Fibroblast of lung (primary cell): Measurements from ENCODE around the gene PPP1R11. TPM values are rescaled to one million over a fixed set of nuclear protein-coding genes. Genes with fewer than 3 reads are reported as not detected.

Experiments used
- DNase-seq, 2 donors: peaks; one replicate each; pipeline versions ENCODE4 v3.0.0 to v3.0.0-alpha.2; 2010; ENCODE audit warnings: low read depth in 2 of 2
- H2AFZ ChIP-seq: 2 replicates; pipeline ENCODE4 v1.5.1; 2012; ENCODE audit warnings: low read length, control low read depth, inconsistent platforms
- H3K27ac ChIP-seq: 2 replicates; pipeline ENCODE4 v1.5.1; 2011; ENCODE audit warnings: low read length, control low read depth; ENCODE audit not compliant: insufficient read depth
- H3K27me3 ChIP-seq: 2 replicates; pipeline ENCODE4 v1.5.1; 2011; ENCODE audit warnings: mild to moderate bottlenecking, low read length; ENCODE audit not compliant: control insufficient read depth, insufficient read depth
- H3K36me3 ChIP-seq: 2 replicates; pipeline ENCODE4 v1.5.1; 2011; ENCODE audit warnings: low read length; ENCODE audit not compliant: control insufficient read depth, insufficient read depth
- H3K4me1 ChIP-seq: 2 replicates; pipeline ENCODE4 v1.5.1; 2011; ENCODE audit warnings: low read length; ENCODE audit not compliant: control insufficient read depth, insufficient read depth; ENCODE audit errors: extremely low read depth
- H3K4me2 ChIP-seq: 2 replicates; pipeline ENCODE4 v1.5.1; 2011; ENCODE audit warnings: low read length, control low read depth; ENCODE audit not compliant: insufficient read depth; ENCODE audit errors: extremely low read depth
- H3K4me3 ChIP-seq, 4 experiments: fragments of 200-600 bp in 1 of 4; sonication (generic) in 1 of 4; replicated peaks in 1 of 4; 2 replicates each; pipeline ENCODE4 v1.5.1; 2011 to 2016; ENCODE audit warnings: low read length in 4 of 4, low read depth in 3 of 4, mild to moderate bottlenecking in 3 of 4, control low read depth in 2 of 4, inconsistent platforms in 1 of 4, mixed read lengths in 1 of 4; ENCODE audit not compliant: insufficient read depth in 1 of 4; ENCODE audit errors: control extremely low read depth in 1 of 4
- H3K79me2 ChIP-seq: 2 replicates; pipeline ENCODE4 v1.5.1; 2012; ENCODE audit warnings: mild to moderate bottlenecking, low read length, inconsistent platforms; ENCODE audit not compliant: control insufficient read depth, insufficient read depth
- H3K9ac ChIP-seq: 2 replicates; pipeline ENCODE4 v1.5.1; 2011; ENCODE audit warnings: mild to moderate bottlenecking, low read length, control low read depth; ENCODE audit not compliant: insufficient read depth
- H3K9me3 ChIP-seq: 2 replicates; pipeline ENCODE4 v1.5.1; 2012; ENCODE audit warnings: low read depth, low read length; ENCODE audit not compliant: control insufficient read depth, insufficient read depth
- H4K20me1 ChIP-seq: 2 replicates; pipeline ENCODE4 v1.5.1; 2011; ENCODE audit warnings: low read length; ENCODE audit not compliant: control insufficient read depth, insufficient read depth; ENCODE audit errors: extremely low read depth
- CTCF ChIP-seq, 2 donors: IDR thresholded peaks in 1 of 2; conservative IDR thresholded peaks in 1 of 2; 1 replicate in 1 of 2; 2 replicates in 1 of 2; pipeline ENCODE4 v1.5.1; 2011 to 2012; ENCODE audit warnings: low read length in 2 of 2, control low read depth in 1 of 2, inconsistent platforms in 1 of 2, low read depth in 1 of 2, mild to moderate bottlenecking in 1 of 2
- EZH2 ChIP-seq: IDR thresholded peaks from 2 replicates; pipeline ENCODE4 v1.5.1; 2012; ENCODE audit warnings: low read length, control low read depth, mild to moderate bottlenecking; ENCODE audit errors: missing control alignments
- polyA plus RNA-seq, 2 donors: library from polyadenylated mRNA; depleted of rRNA in 1 of 2; stranded (reverse) in 1 of 2; unstranded in 1 of 2; fragments of >200 nt; gene quantifications; 2 replicates each; pipeline ENCODE4 v1.2.1, GENCODE V29; 2011 to 2012; ENCODE audit warnings: missing spikeins in 1 of 2
- total RNA-seq: library from RNA; depleted of rRNA; stranded (reverse); fragments of >200 nt; gene quantifications from 2 replicates; pipeline ENCODE4 v1.2.1, GENCODE V29; 2014

PPP1R11 gene
- total and polyA plus RNA-seq, 2 donors (not counting 1 experiment from before 2014, with no cell fraction given), result 16.8 to 53.6 TPM

- peak; percentile 15 to 26 for TF ChIP-seq CTCF (conservative IDR thresholded peaks at IDR 0.05 in 1 of 2, IDR thresholded peaks at IDR 0.05 in 1 of 2; ENCODE audit: low read depth in 1 of 2, low read length in 2 of 2)
- peak; percentile 83 for TF ChIP-seq EZH2
- H3K27ac ChIP-seq, result no peak overlapping the region
- no peak for DNase-seq
- no peak overlapping the region for H3K4me3 ChIP-seq
- no peaks in the 10 kb centered on the region for H3K36me3 ChIP-seq
- H3K4me2 ChIP-seq, result no peak overlapping the region
- peaks cover 2% of the 10 kb centered on the region for H3K4me1 ChIP-seq
- H3K9me3 ChIP-seq, result no peaks in the 10 kb centered on the region
- no peaks in the 10 kb centered on the region for H4K20me1 ChIP-seq
- H3K9ac ChIP-seq, result no peak overlapping the region
- no peaks in the 10 kb centered on the region for H3K79me2 ChIP-seq
- H3K27me3 ChIP-seq, result peaks cover 78% of the 10 kb centered on the region
- H2AFZ ChIP-seq, result no peak overlapping the region
Observed at GRCh38 chr6:30075790-30076732, 9.1 kb downstream of the PPP1R11 start.

GRCh38 chr6:30077218-30077617 is 10.2 kb downstream of the PPP1R11 start:
- no peak for DNase-seq
- no peak overlapping the region for H3K27ac ChIP-seq
- TF ChIP-seq CTCF (conservative IDR thresholded peaks at IDR 0.05 in 1 of 2, IDR thresholded peaks at IDR 0.05 in 1 of 2; ENCODE audit: low read depth in 1 of 2, low read length in 2 of 2) (no peak), EZH2 (no peak)
- H3K4me3 ChIP-seq, result no peak overlapping the region
- no peaks in the 10 kb centered on the region for H3K36me3 ChIP-seq
- peaks cover 2% of the 10 kb centered on the region for H3K4me1 ChIP-seq
- no peak overlapping the region for H3K4me2 ChIP-seq
- no peak overlapping the region for H3K9ac ChIP-seq
- peaks cover 68% of the 10 kb centered on the region for H3K27me3 ChIP-seq
- no peaks in the 10 kb centered on the region for H3K79me2 ChIP-seq
- no peak overlapping the region for H2AFZ ChIP-seq
- no peaks in the 10 kb centered on the region for H4K20me1 ChIP-seq
- no peaks in the 10 kb centered on the region for H3K9me3 ChIP-seq

- Histone ChIP-seq H3K4me3 (no peak overlapping the region), H3K27me3 (peaks cover 14% of the 10 kb centered on the region), H3K4me1 (peaks cover 5% of the 10 kb centered on the region), H3K79me2 (no peaks in the 10 kb centered on the region), H3K4me2 (no peak overlapping the region), H3K36me3 (no peaks in the 10 kb centered on the region), H3K27ac (no peak overlapping the region), H3K9ac (no peak overlapping the region), H2AFZ (no peak overlapping the region), H3K9me3 (no peaks in the 10 kb centered on the region), H4K20me1 (no peaks in the 10 kb centered on the region)
- DNase-seq, result no peak
- TF ChIP-seq CTCF (conservative IDR thresholded peaks at IDR 0.05 in 1 of 2, IDR thresholded peaks at IDR 0.05 in 1 of 2; ENCODE audit: low read depth in 1 of 2, low read length in 2 of 2), result no peak
- no peak for TF ChIP-seq EZH2
Observed at GRCh38 chr6:30087876-30088275, 20.9 kb downstream of the PPP1R11 start.
